ENCODE data around the gene TXLNG. TPM values are rescaled to one million over a fixed set of nuclear protein-coding genes. Genes with fewer than 3 reads are reported as not detected.

Gene TXLNG
- total and polyA plus RNA-seq, 2 of the 13 experiments (the other 11 are each of a cell fraction or from before 2014, with no cell fraction given) = 13.1 to 15.5 TPM

- no peak for TF ChIP-seq ZNF431 (CRISPR knock-in tag; IDR thresholded peaks at IDR 0.05; ENCODE audit: borderline replicate concordance, low read depth)
- no peak for TF ChIP-seq NONO (IDR thresholded peaks at IDR 0.05)
- no peak for TF ChIP-seq NONO (CRISPR knock-in tag; conservative IDR thresholded peaks at IDR 0.05)
- TF ChIP-seq KDM1A (CRISPR knock-in tag; IDR thresholded peaks at IDR 0.05) = no peak
- no peak for TF ChIP-seq ZNF275 (CRISPR knock-in tag; IDR thresholded peaks at IDR 0.05; ENCODE audit: borderline replicate concordance)
- no peak for TF ChIP-seq MTF2 (CRISPR knock-in tag; IDR thresholded peaks at IDR 0.05; ENCODE audit: borderline replicate concordance)
- TF ChIP-seq ZNF589 (CRISPR knock-in tag; conservative IDR thresholded peaks at IDR 0.05) = no peak
Observed at GRCh38 chrX:16826207-16826606, 39.9 kb downstream of the TXLNG start (continued).

- H3K27ac ChIP-seq (ENCODE audit: extremely low read length, insufficient read depth, low read length) = no peak overlapping the region
- FAIRE-seq (no peak), DNase-seq (ENCODE audit: low spot score) (no peak), ATAC-seq (no peak)
- H3K79me2 ChIP-seq (ENCODE audit: insufficient read depth, low read length) = no peaks in the 10 kb centered on the region
- in situ Hi-C loops (cut with HindIII; ENCODE audit: extremely low pct_ligation_motif_present, low pct_unique_long_range_greater_than_20kb) = loop anchor here (10.0 kb wide), 1 partner anchor 218 kb away; no protein-coding TSS in a partner anchor
- no peak overlapping the region for H3K4me2 ChIP-seq (ENCODE audit: low read depth, low read length)
- peaks cover 5 to 22% of the 10 kb centered on the region in 2 experiments; a peak in 3 of 5 replicates for H3K36me3 ChIP-seq (replicated peaks in 1 of 2; ENCODE audit: control insufficient read depth in 1 of 2, insufficient read depth in 2 of 2, low read length in 2 of 2)
- BruUV-seq (replicated peaks) = no TSS peak
- TF ChIP-seq ZNF33A (CRISPR knock-in tag; IDR thresholded peaks at IDR 0.05; ENCODE audit: borderline replicate concordance) = no peak
- no peak for TF ChIP-seq ZNF891 (CRISPR knock-in tag; IDR thresholded peaks at IDR 0.05)
- no peak for TF ChIP-seq PRPF4 (IDR thresholded peaks at IDR 0.05; ENCODE audit: low read depth, low read length, poor library complexity, severe bottlenecking)
- TF ChIP-seq FOXK2 (IDR thresholded peaks at IDR 0.05) = no peak
- no peak for TF ChIP-seq TMF1 (CRISPR knock-in tag; IDR thresholded peaks at IDR 0.05; ENCODE audit: low read depth)
- TF ChIP-seq RCOR2 (CRISPR knock-in tag; IDR thresholded peaks at IDR 0.05) = no peak
- no peak for TF ChIP-seq ZBTB2 (CRISPR knock-in tag; IDR thresholded peaks at IDR 0.05; ENCODE audit: low read depth)
- TF ChIP-seq REPIN1 (CRISPR knock-in tag; IDR thresholded peaks at IDR 0.05; ENCODE audit: borderline replicate concordance, low read depth) = no peak
- no peak for TF ChIP-seq SRY (CRISPR knock-in tag; IDR thresholded peaks at IDR 0.05)
- no peak for TF ChIP-seq FOXO1 (CRISPR knock-in tag; IDR thresholded peaks at IDR 0.05)
- no peak for TF ChIP-seq ZC3H4 (CRISPR knock-in tag; IDR thresholded peaks at IDR 0.05; ENCODE audit: borderline replicate concordance)
- no peak for TF ChIP-seq SYNCRIP (IDR thresholded peaks at IDR 0.05; ENCODE audit: insufficient read depth, low read depth, low read length)
- no peak for TF ChIP-seq SRSF4 (IDR thresholded peaks at IDR 0.05; ENCODE audit: low read depth, low read length, poor library complexity, severe bottlenecking)
- TF ChIP-seq TCF7L2 (IDR thresholded peaks at IDR 0.05; ENCODE audit: low read depth, low read length) = no peak
- TF ChIP-seq KDM6A (CRISPR knock-in tag; IDR thresholded peaks at IDR 0.05; ENCODE audit: low read depth) = no peak
- CTCF ChIA-PET (ENCODE audit: low intra/inter-chr PET ratio, low total read pairs) = no interaction called here
- POLR2A ChIA-PET = no interaction called here
- no peak overlapping the region for H3K4me3 ChIP-seq (replicated peaks in 1 of 3; ENCODE audit: insufficient read depth in 1 of 3, low read depth in 2 of 3, low read length in 3 of 3)
- H4K20me1 ChIP-seq (ENCODE audit: insufficient read depth, low read length) = no peaks in the 10 kb centered on the region
- no peaks in the 10 kb centered on the region for H3K9me3 ChIP-seq (ENCODE audit: low read length)
- WGBS (ENCODE audit: low lambda C conversion rate) = 100% methylated on average over 1 of the region's 2 CpGs
- intact Hi-C loops (cut with micrococcal nuclease; ENCODE audit: unreplicated experiment) = loop anchor here (2.0 to 5.0 kb wide), 2 partner anchors 45 to 66 kb away; partner anchors contain the start of gene RBBP7
- no peaks in the 10 kb centered on the region for H3K27me3 ChIP-seq (ENCODE audit: control insufficient read depth in 1 of 2, insufficient read depth in 2 of 2, low read length in 2 of 2)
- H2AFZ ChIP-seq (ENCODE audit: low read length) = no peak overlapping the region
- H3K9ac ChIP-seq (ENCODE audit: insufficient read depth, low read depth, low read length) = no peak overlapping the region
- H3K4me1 ChIP-seq (ENCODE audit: insufficient read depth, low read length) = peaks cover 20% of the 10 kb centered on the region
Observed at GRCh38 chrX:16827225-16827624, 41.0 kb downstream of the TXLNG start.
